DOHH2 (cell line): Measurements from ENCODE around the gene TMEM273.

Experiments used
- H3F3A ChIP-seq: fragments of 200-600 bp; sonication (generic), shearing (Covaris generic); 2 replicates; pipeline ENCODE4 v1.6.0; 2016; ENCODE audit warnings: antibody characterized with exemption, mild to moderate bottlenecking; ENCODE audit not compliant: control insufficient read depth, insufficient read depth
- H3K27ac ChIP-seq: fragments of 200-600 bp; sonication (generic); 2 replicates; pipeline ENCODE4 v1.5.1; 2014; ENCODE audit warnings: low read depth, mild to moderate bottlenecking, low read length, moderate library complexity
- H3K27me3 ChIP-seq: fragments of 200-600 bp; sonication (generic); 2 replicates; pipeline ENCODE4 v1.6.1; 2014; ENCODE audit warnings: mild to moderate bottlenecking, low read length, mixed read lengths; ENCODE audit not compliant: control insufficient read depth
- H3K36me3 ChIP-seq: fragments of 200-600 bp; sonication (generic); 2 replicates; pipeline ENCODE4 v1.6.1; 2014; ENCODE audit warnings: mild to moderate bottlenecking, low read length, moderate library complexity, mixed read lengths; ENCODE audit not compliant: control insufficient read depth
- H3K4me1 ChIP-seq: fragments of 200-600 bp; sonication (generic); 2 replicates; pipeline ENCODE4 v1.6.1; 2014; ENCODE audit warnings: mild to moderate bottlenecking, low read length, mixed read lengths; ENCODE audit not compliant: control insufficient read depth
- H3K4me2 ChIP-seq: fragments of 200-600 bp; sonication (generic); 2 replicates; pipeline ENCODE4 v1.6.0; 2014; ENCODE audit warnings: mild to moderate bottlenecking, low read length, moderate library complexity
- H3K4me3 ChIP-seq: fragments of 200-600 bp; sonication (generic); 2 replicates; pipeline ENCODE4 v1.5.1; 2014; ENCODE audit warnings: mild to moderate bottlenecking, low read length, mixed read lengths
- H3K79me2 ChIP-seq: fragments of 200-600 bp; sonication (generic); 2 replicates; pipeline ENCODE4 v1.6.1; 2014; ENCODE audit warnings: mild to moderate bottlenecking, low read length, mixed read lengths; ENCODE audit not compliant: control insufficient read depth
- H3K9me2 ChIP-seq: fragments of 200-600 bp; sonication (generic); replicated peaks from 2 replicates; pipeline ENCODE4 v1.6.1; 2014; ENCODE audit warnings: mild to moderate bottlenecking, low read length, mixed read lengths; ENCODE audit not compliant: control insufficient read depth
- H3K9me3 ChIP-seq: fragments of 200-600 bp; sonication (generic); 2 replicates; pipeline ENCODE4 v1.6.1; 2014; ENCODE audit warnings: antibody characterized with exemption, low read length, mixed read lengths; ENCODE audit not compliant: control insufficient read depth, insufficient read depth
- H4K20me1 ChIP-seq: fragments of 200-600 bp; sonication (generic); 2 replicates; pipeline ENCODE4 v1.6.0; 2014; ENCODE audit warnings: low read depth, mild to moderate bottlenecking, antibody characterized with exemption, low read length, moderate library complexity; ENCODE audit not compliant: control insufficient read depth, insufficient read depth
- CTCF ChIP-seq: fragments of 200-600 bp; sonication (generic); IDR thresholded peaks from one replicate; pipeline ENCODE4 v1.5.1; 2014; ENCODE audit warnings: antibody characterized with exemption, mild to moderate bottlenecking, low read depth, low read length; ENCODE audit not compliant: poor library complexity, severe bottlenecking
- EZH2phosphoT487 ChIP-seq: fragments of 200-600 bp; sonication (generic); IDR thresholded peaks from 2 replicates; pipeline ENCODE4 v1.6.1; 2017; ENCODE audit warnings: borderline replicate concordance, mild to moderate bottlenecking, antibody characterized with exemption, low read length, moderate library complexity, mixed read lengths

The TMEM273 gene

GRCh38 chr10:49169776-49170175, 18.4 kb downstream of the TMEM273 start:
- no peak for TF ChIP-seq CTCF
- TF ChIP-seq EZH2phosphoT487 = no peak
- no peaks in the 10 kb centered on the region for H4K20me1 ChIP-seq
- H3K9me3 ChIP-seq = no peaks in the 10 kb centered on the region
- peaks cover 9% of the 10 kb centered on the region for H3K4me1 ChIP-seq
- no peaks in the 10 kb centered on the region for H3K9me2 ChIP-seq
- no peak overlapping the region for H3K4me3 ChIP-seq
- H3K4me2 ChIP-seq = no peak overlapping the region
- H3F3A ChIP-seq = no peaks in the 10 kb centered on the region
- no peak overlapping the region for H3K27ac ChIP-seq
- no peaks in the 10 kb centered on the region for H3K27me3 ChIP-seq
- H3K79me2 ChIP-seq = no peaks in the 10 kb centered on the region
- H3K36me3 ChIP-seq = no peaks in the 10 kb centered on the region

- TF ChIP-seq CTCF (no peak), EZH2phosphoT487 (no peak)
- peaks cover 13% of the 10 kb centered on the region for H3K4me1 ChIP-seq
Measured at GRCh38 chr10:49168831-49169500, 19.2 kb downstream of the TMEM273 start.

GRCh38 chr10:49168171-49168540, 20.0 kb downstream of the TMEM273 start:
- H3K79me2 ChIP-seq = no peaks in the 10 kb centered on the region
- H3K4me1 ChIP-seq = peaks cover 13% of the 10 kb centered on the region
- H3K9me3 ChIP-seq = no peaks in the 10 kb centered on the region
- no peaks in the 10 kb centered on the region for H3F3A ChIP-seq
- TF ChIP-seq EZH2phosphoT487 = no peak
- no peak for TF ChIP-seq CTCF
- H3K9me2 ChIP-seq = no peaks in the 10 kb centered on the region
- no peak overlapping the region for H3K4me3 ChIP-seq
- no peaks in the 10 kb centered on the region for H3K36me3 ChIP-seq
- no peak overlapping the region for H3K4me2 ChIP-seq
- H4K20me1 ChIP-seq = no peaks in the 10 kb centered on the region
- H3K27me3 ChIP-seq = no peaks in the 10 kb centered on the region
- H3K27ac ChIP-seq = no peak overlapping the region

More at GRCh38 chr10:49168831-49169500, 19.2 kb downstream of the TMEM273 start:
- H3F3A ChIP-seq = no peaks in the 10 kb centered on the region
- H3K36me3 ChIP-seq = no peaks in the 10 kb centered on the region
- H3K79me2 ChIP-seq = no peaks in the 10 kb centered on the region
- H4K20me1 ChIP-seq = no peaks in the 10 kb centered on the region
- H3K9me3 ChIP-seq = no peaks in the 10 kb centered on the region
- H3K4me3 ChIP-seq = no peak overlapping the region
- no peak overlapping the region for H3K27ac ChIP-seq
- no peak overlapping the region for H3K4me2 ChIP-seq
- no peaks in the 10 kb centered on the region for H3K27me3 ChIP-seq
- H3K9me2 ChIP-seq = no peaks in the 10 kb centered on the region
